Fibroblast of mammary gland (primary cell): ENCODE data around the gene BTD.

Source experiments
- DNase-seq: peaks from one replicate; pipeline ENCODE4 v3.0.0-alpha.2; 2010; ENCODE audit warnings: low read depth
- H3K4me3 ChIP-seq: 2 replicates; pipeline ENCODE4 v1.5.1; 2011; ENCODE audit warnings: low read depth, mild to moderate bottlenecking, low read length, moderate library complexity; ENCODE audit not compliant: control insufficient read depth
- TF ChIP-seq, protein P1 (sequence below): conservative IDR thresholded peaks from 2 replicates; pipeline ENCODE4 v1.5.1; 2011; ENCODE audit warnings: low read depth, low read length, inconsistent platforms; ENCODE audit not compliant: control insufficient read depth, insufficient read depth

BTD gene

DNA sequence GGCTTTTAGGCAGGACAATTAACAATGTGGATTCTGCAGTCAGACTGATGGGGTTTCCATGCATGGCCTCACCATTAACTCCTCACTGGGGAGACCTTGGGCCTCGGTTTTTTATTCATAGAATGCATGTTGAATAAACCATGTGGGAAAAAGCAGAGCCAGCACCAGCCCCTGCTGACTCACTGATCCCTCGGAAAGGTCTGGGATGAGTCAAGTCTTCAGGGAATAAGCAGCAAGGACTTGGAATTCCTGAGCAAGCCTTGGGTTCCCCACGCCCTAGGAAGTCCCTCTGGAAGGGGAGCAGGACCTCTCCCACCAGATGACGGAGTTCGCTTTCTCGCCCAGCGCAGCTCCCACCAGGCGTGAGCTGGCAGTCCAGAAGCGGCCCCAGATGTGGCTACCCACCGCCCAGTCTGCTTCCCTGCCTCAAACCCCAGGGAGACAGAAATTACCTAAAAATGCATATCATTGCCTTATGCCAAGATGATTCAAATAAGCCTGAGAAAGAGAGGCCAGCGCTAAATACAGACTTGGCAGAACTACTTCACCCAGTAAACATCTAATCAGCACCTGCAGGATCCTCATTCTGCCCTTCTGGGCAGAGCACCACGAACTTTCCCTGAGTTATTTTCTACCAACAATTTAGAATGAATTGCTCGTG, 45.4 kb downstream of the BTD start:
- DNase-seq = peak; percentile 100
- TF ChIP-seq, protein P1, sequence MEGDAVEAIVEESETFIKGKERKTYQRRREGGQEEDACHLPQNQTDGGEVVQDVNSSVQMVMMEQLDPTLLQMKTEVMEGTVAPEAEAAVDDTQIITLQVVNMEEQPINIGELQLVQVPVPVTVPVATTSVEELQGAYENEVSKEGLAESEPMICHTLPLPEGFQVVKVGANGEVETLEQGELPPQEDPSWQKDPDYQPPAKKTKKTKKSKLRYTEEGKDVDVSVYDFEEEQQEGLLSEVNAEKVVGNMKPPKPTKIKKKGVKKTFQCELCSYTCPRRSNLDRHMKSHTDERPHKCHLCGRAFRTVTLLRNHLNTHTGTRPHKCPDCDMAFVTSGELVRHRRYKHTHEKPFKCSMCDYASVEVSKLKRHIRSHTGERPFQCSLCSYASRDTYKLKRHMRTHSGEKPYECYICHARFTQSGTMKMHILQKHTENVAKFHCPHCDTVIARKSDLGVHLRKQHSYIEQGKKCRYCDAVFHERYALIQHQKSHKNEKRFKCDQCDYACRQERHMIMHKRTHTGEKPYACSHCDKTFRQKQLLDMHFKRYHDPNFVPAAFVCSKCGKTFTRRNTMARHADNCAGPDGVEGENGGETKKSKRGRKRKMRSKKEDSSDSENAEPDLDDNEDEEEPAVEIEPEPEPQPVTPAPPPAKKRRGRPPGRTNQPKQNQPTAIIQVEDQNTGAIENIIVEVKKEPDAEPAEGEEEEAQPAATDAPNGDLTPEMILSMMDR = no peak
- no peak overlapping the region for H3K4me3 ChIP-seq

GRCh38 chr3:15647611-15648167, 46.1 kb downstream of the BTD start:
- DNase-seq = peak; percentile 98
- TF ChIP-seq, protein P1 = no peak
- H3K4me3 ChIP-seq = peak overlapping the region; percentile 6

DNA sequence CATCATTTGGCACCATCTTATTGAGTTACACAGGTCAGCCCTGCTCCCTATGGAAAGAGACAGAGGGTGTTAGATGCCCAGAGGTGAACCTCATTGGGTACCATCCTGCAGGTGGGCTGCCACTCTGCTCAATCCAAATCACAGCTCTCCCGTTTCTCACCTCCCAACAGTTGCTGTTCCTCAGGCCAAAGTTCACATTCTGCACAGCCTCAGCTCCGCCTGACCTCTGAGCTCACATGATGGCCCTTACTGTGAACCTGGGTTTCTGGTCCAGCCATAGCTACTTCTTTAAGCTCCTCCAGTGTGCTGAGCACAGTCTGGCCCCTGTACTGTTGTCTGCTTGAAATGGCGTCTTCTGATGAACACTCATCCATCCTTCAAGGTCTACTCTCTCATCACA, 47.8 kb downstream of the BTD start:
- TF ChIP-seq, protein P1 = no peak
- H3K4me3 ChIP-seq = no peak overlapping the region
- DNase-seq = no peak

DNA sequence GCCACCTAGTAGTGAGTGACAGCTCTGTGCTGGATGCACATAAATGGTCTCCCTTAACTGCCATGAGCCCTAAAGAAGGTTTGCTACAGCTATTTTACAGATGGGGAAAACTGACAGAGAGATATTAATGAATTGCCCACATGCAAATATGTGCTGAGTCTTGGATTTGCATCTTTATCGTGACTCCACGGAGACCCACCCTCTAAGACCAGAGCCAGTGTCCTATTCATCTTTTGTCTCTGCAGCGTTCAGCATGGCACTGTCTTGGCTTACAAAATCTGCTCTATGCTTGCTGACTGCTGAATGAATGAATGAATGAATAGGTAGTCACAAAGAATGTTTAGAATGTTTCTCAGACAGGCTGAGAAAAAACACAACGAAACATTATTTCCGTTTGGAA, 48.3 kb downstream of the BTD start:
- no peak for DNase-seq
- H3K4me3 ChIP-seq = no peak overlapping the region
- TF ChIP-seq, protein P1 = no peak

- TF ChIP-seq, protein P1 = no peak
- no peak for DNase-seq
- no peak overlapping the region for H3K4me3 ChIP-seq
These were observed 49.9 kb downstream of the BTD start for GRCh38 chr3:15651396-15651795.

DNA sequence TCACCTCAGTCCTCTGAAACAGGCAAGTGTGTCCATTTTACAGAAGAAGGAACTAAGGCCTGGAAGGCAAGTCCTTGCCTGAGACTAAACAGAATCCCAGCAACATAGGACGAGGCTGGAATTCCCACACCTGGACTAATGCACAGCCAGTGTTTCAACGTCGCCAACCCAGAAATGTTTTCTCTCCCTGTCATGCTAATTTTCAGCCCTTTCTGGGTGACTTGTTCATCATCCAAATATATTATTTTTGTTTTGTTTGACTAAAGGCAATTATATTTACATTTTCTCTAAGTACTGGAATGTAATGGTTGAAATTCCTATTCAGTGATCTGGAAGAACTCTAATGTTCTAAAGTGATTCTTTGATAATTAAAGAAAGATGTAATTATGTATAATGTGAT, 51.8 kb downstream of the BTD start:
- DNase-seq = no peak
- TF ChIP-seq, protein P1 = no peak
- no peak overlapping the region for H3K4me3 ChIP-seq
